Neuron (in vitro differentiated cells): ENCODE results near the gene MGMT.

Experiments
- H2AFZ ChIP-seq: one replicate; pipeline ENCODE4 v1.6.1; 2013; ENCODE audit warnings: low read depth, mild to moderate bottlenecking, inconsistent platforms, low read length, moderate library complexity
- H3K27me3 ChIP-seq: one replicate; pipeline ENCODE4 v1.6.1; 2013; ENCODE audit warnings: low read length; ENCODE audit not compliant: insufficient read depth
- H3K36me3 ChIP-seq: one replicate; pipeline ENCODE4 v1.6.1; 2013; ENCODE audit warnings: low read length; ENCODE audit not compliant: insufficient read depth
- H3K4me1 ChIP-seq: one replicate; pipeline ENCODE4 v1.6.1; 2013; ENCODE audit warnings: low read length; ENCODE audit not compliant: insufficient read depth
- H3K4me3 ChIP-seq: 2 replicates; pipeline ENCODE4 v1.5.1; 2013; ENCODE audit warnings: mild to moderate bottlenecking, low read length, moderate library complexity
- H3K9me3 ChIP-seq: one replicate; pipeline ENCODE4 v1.6.1; 2013; ENCODE audit warnings: low read length

The MGMT gene

GRCh38 chr10:129780901-129781795 is 314.1 kb downstream of the MGMT start:
- Histone ChIP-seq H3K4me3 (no peak overlapping the region), H3K36me3 (no peaks in the 10 kb centered on the region), H2AFZ (no peak overlapping the region), H3K4me1 (no peaks in the 10 kb centered on the region), H3K9me3 (no peaks in the 10 kb centered on the region), H3K27me3 (no peaks in the 10 kb centered on the region)

- no peak overlapping the region for H3K4me3 ChIP-seq
- no peak overlapping the region for H2AFZ ChIP-seq
- no peaks in the 10 kb centered on the region for H3K9me3 ChIP-seq
- H3K27me3 ChIP-seq, result no peaks in the 10 kb centered on the region
- H3K4me1 ChIP-seq, result no peaks in the 10 kb centered on the region
- H3K36me3 ChIP-seq, result no peaks in the 10 kb centered on the region
Measured at GRCh38 chr10:129784291-129784690, 317.2 kb downstream of the MGMT start.

DNA sequence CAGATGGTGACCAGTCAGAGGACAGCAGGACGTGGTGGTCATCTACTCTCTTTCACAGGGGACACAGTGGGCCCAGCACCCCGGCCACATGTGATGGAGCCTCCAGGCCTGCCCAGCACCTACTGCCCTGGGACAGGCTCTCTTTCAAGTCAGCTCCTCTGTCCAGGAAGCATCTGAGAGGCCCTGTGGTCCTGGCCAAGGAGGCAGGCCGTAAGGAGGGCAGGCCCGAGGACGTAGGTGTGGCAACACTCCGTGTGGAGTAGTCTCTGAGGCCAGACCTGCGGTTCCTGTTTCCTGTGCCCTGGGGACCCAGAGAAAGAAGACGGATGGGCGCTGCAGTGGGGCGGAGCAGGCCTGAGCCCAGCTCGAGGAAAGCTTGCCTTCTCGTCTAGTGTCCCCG is 317.9 kb downstream of the MGMT start:
- H3K36me3 ChIP-seq, result no peaks in the 10 kb centered on the region
- H3K27me3 ChIP-seq, result no peaks in the 10 kb centered on the region
- H3K9me3 ChIP-seq, result no peaks in the 10 kb centered on the region
- no peaks in the 10 kb centered on the region for H3K4me1 ChIP-seq
- H2AFZ ChIP-seq, result no peak overlapping the region
- no peak overlapping the region for H3K4me3 ChIP-seq

- no peak overlapping the region for H3K4me3 ChIP-seq
- H3K4me1 ChIP-seq, result no peaks in the 10 kb centered on the region
- H3K36me3 ChIP-seq, result no peaks in the 10 kb centered on the region
- H3K9me3 ChIP-seq, result no peaks in the 10 kb centered on the region
- H3K27me3 ChIP-seq, result no peaks in the 10 kb centered on the region
- H2AFZ ChIP-seq, result no peak overlapping the region
Measured at GRCh38 chr10:129785536-129785981, 318.5 kb downstream of the MGMT start.

GRCh38 chr10:129786216-129786615 is 319.2 kb downstream of the MGMT start:
- no peak overlapping the region for H2AFZ ChIP-seq
- H3K27me3 ChIP-seq, result no peaks in the 10 kb centered on the region
- H3K4me1 ChIP-seq, result no peaks in the 10 kb centered on the region
- no peaks in the 10 kb centered on the region for H3K9me3 ChIP-seq
- H3K36me3 ChIP-seq, result no peaks in the 10 kb centered on the region
- H3K4me3 ChIP-seq, result no peak overlapping the region

DNA sequence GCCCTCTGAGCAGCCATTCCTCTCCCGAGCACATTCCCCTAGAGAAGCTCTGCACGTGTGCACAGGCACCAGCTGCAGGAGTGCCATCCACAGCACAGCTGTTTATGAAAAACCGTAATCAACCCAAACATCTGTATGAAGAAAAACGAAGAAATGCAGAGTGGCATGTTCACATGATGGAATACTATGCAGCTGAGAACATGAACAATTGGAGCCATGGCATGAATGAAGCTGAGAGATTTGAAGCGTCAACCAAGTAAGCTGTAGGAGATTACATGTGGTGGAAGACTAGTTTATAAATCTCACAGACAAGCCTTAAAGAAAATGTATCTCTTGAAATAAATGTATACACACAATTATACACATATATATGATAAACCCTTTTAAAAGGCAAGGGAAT is 320.5 kb downstream of the MGMT start:
- Histone ChIP-seq H3K4me3 (no peak overlapping the region), H3K4me1 (no peaks in the 10 kb centered on the region), H3K36me3 (no peaks in the 10 kb centered on the region), H2AFZ (no peak overlapping the region), H3K9me3 (no peaks in the 10 kb centered on the region), H3K27me3 (no peaks in the 10 kb centered on the region)

DNA sequence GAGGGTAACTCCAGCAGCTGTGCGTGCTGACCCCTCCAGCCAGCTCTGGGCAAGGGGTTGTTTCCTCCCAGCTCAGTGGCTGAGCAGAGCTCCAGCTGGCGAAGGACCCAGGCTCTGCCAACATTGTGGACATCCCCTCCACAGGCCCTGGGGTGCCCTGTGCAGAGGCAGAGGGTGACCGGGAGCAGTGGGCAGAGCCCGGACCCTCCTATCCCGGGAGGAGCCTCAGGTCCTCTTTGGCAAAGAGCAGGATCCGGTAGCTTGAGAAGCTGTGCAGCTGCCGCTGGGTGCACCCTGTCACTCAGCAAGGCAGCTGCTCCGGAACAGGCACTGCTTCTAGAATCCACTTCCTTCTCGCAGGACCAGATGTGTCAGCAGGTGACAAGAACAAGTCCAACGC is 321.2 kb downstream of the MGMT start:
- H3K4me3 ChIP-seq, result no peak overlapping the region
- H3K9me3 ChIP-seq, result no peaks in the 10 kb centered on the region
- H3K27me3 ChIP-seq, result no peaks in the 10 kb centered on the region
- H3K36me3 ChIP-seq, result no peaks in the 10 kb centered on the region
- H2AFZ ChIP-seq, result no peak overlapping the region
- no peaks in the 10 kb centered on the region for H3K4me1 ChIP-seq

DNA sequence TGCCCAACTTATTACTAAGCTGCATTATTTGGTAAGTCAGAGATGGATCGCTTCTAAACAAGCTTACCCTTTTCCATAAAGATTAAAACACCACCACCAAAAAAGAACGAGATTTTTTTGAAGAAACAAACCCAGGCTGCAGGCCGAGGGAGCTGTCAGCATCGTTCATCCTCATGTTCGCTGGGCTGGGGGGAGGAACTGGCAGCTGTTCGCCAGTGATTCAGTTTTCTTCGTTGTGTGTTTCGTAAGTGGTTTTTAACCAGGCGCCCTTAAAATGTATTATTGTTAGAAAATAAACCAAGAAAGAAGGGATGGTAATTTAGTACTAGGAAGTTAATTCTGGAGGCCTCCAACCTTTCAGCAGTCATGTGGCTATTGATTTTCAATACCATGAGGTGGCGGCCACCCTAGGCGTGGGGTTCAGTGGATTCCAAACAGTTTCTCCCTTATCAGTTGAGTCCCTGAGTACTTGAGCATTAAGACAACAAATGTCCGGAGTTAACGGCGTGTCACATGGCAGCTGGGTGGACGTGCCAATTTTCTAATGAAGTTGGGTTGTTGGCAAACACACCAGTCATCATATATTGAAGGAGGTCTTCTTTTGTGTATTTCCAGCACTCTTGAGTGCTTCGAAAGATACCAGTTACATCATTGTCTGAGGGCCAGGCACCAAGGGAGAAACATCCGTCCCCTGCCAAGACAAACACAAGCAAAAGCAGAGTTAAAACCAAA is 323.8 kb downstream of the MGMT start:
- Histone ChIP-seq H3K4me1 (no peaks in the 10 kb centered on the region), H2AFZ (no peak overlapping the region), H3K36me3 (no peaks in the 10 kb centered on the region), H3K27me3 (no peaks in the 10 kb centered on the region), H3K9me3 (no peaks in the 10 kb centered on the region), H3K4me3 (no peak overlapping the region)

- Histone ChIP-seq H3K4me3 (no peak overlapping the region), H3K4me1 (no peaks in the 10 kb centered on the region)
Measured at GRCh38 chr10:129792141-129792540, 325.1 kb downstream of the MGMT start.

GRCh38 chr10:129792864-129793263 is 325.8 kb downstream of the MGMT start:
- H3K4me1 ChIP-seq, result no peaks in the 10 kb centered on the region
- H3K36me3 ChIP-seq, result no peaks in the 10 kb centered on the region
- H3K9me3 ChIP-seq, result no peaks in the 10 kb centered on the region
- no peaks in the 10 kb centered on the region for H3K27me3 ChIP-seq
- no peak overlapping the region for H3K4me3 ChIP-seq
- H2AFZ ChIP-seq, result no peak overlapping the region

More at GRCh38 chr10:129792141-129792540, 325.1 kb downstream of the MGMT start:
- Histone ChIP-seq H3K36me3 (no peaks in the 10 kb centered on the region), H3K9me3 (no peaks in the 10 kb centered on the region), H3K27me3 (no peaks in the 10 kb centered on the region), H2AFZ (no peak overlapping the region)

GRCh38 chr10:129793479-129793878 is 326.4 kb downstream of the MGMT start:
- no peak overlapping the region for H2AFZ ChIP-seq
- H3K4me1 ChIP-seq, result no peaks in the 10 kb centered on the region
- no peaks in the 10 kb centered on the region for H3K9me3 ChIP-seq
- H3K27me3 ChIP-seq, result no peaks in the 10 kb centered on the region
- no peak overlapping the region for H3K4me3 ChIP-seq
- H3K36me3 ChIP-seq, result no peaks in the 10 kb centered on the region

- Histone ChIP-seq H3K4me3 (no peak overlapping the region), H2AFZ (no peak overlapping the region), H3K36me3 (no peaks in the 10 kb centered on the region), H3K9me3 (no peaks in the 10 kb centered on the region), H3K4me1 (no peaks in the 10 kb centered on the region), H3K27me3 (no peaks in the 10 kb centered on the region)
Measured at GRCh38 chr10:129793996-129794395, 327.0 kb downstream of the MGMT start.

- Histone ChIP-seq H3K36me3 (no peaks in the 10 kb centered on the region), H2AFZ (no peak overlapping the region), H3K4me3 (no peak overlapping the region), H3K27me3 (no peaks in the 10 kb centered on the region), H3K9me3 (no peaks in the 10 kb centered on the region), H3K4me1 (no peaks in the 10 kb centered on the region)
Measured at GRCh38 chr10:129796710-129797420, 329.8 kb downstream of the MGMT start.
